Panc1 (cell line): ENCODE data around the gene GLRA3.

Experiments used
- TCF7L2 ChIP-seq: IDR thresholded peaks from 2 replicates; pipeline ENCODE4 v1.6.1; 2011; ENCODE audit warnings: mild to moderate bottlenecking, low read depth, low read length, inconsistent platforms
- TF ChIP-seq, protein P1 (sequence below), 2 experiments: IDR thresholded peaks; 2 replicates each; pipeline ENCODE4 v1.6.1; 2011 to 2012; ENCODE audit warnings: low read depth in 2 of 2, control low read depth in 1 of 2, low read length in 1 of 2, mild to moderate bottlenecking in 1 of 2, moderate library complexity in 1 of 2; ENCODE audit not compliant: insufficient read depth in 1 of 2
- TF ChIP-seq, protein P2 (sequence below): fragments of 450-650 bp; IDR thresholded peaks from 2 replicates; pipeline ENCODE4 v1.5.1; 2017; ENCODE audit warnings: mild to moderate bottlenecking

DNA sequence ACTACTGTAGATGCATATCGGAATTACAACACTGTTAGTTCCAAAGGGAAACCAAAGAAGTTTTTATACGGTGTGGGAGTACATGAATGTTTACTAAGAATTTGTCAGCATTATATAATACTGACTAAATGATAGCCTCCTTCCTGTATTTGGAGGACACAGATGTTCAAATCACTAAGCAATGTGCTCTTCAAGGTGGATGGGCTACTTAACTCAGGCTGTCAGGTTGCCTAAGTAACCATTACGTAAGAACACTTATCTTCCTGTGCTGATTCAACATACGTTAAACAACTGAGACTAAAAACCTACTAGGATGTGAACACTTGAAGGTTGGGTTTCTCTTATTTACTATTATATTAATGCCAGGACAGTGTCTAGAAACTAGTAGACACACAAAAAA lies 224.8 kb downstream of the GLRA3 start:
- TF ChIP-seq, protein P1, sequence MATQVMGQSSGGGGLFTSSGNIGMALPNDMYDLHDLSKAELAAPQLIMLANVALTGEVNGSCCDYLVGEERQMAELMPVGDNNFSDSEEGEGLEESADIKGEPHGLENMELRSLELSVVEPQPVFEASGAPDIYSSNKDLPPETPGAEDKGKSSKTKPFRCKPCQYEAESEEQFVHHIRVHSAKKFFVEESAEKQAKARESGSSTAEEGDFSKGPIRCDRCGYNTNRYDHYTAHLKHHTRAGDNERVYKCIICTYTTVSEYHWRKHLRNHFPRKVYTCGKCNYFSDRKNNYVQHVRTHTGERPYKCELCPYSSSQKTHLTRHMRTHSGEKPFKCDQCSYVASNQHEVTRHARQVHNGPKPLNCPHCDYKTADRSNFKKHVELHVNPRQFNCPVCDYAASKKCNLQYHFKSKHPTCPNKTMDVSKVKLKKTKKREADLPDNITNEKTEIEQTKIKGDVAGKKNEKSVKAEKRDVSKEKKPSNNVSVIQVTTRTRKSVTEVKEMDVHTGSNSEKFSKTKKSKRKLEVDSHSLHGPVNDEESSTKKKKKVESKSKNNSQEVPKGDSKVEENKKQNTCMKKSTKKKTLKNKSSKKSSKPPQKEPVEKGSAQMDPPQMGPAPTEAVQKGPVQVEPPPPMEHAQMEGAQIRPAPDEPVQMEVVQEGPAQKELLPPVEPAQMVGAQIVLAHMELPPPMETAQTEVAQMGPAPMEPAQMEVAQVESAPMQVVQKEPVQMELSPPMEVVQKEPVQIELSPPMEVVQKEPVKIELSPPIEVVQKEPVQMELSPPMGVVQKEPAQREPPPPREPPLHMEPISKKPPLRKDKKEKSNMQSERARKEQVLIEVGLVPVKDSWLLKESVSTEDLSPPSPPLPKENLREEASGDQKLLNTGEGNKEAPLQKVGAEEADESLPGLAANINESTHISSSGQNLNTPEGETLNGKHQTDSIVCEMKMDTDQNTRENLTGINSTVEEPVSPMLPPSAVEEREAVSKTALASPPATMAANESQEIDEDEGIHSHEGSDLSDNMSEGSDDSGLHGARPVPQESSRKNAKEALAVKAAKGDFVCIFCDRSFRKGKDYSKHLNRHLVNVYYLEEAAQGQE (IDR thresholded peaks at IDR 0.05; ENCODE audit: insufficient read depth in 1 of 2, low read depth in 2 of 2, low read length in 1 of 2) = no peak
- TF ChIP-seq, protein P2, sequence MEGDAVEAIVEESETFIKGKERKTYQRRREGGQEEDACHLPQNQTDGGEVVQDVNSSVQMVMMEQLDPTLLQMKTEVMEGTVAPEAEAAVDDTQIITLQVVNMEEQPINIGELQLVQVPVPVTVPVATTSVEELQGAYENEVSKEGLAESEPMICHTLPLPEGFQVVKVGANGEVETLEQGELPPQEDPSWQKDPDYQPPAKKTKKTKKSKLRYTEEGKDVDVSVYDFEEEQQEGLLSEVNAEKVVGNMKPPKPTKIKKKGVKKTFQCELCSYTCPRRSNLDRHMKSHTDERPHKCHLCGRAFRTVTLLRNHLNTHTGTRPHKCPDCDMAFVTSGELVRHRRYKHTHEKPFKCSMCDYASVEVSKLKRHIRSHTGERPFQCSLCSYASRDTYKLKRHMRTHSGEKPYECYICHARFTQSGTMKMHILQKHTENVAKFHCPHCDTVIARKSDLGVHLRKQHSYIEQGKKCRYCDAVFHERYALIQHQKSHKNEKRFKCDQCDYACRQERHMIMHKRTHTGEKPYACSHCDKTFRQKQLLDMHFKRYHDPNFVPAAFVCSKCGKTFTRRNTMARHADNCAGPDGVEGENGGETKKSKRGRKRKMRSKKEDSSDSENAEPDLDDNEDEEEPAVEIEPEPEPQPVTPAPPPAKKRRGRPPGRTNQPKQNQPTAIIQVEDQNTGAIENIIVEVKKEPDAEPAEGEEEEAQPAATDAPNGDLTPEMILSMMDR = no peak
- no peak for TF ChIP-seq TCF7L2
